NCI-H1417 treated with DMSO at 0.1 percent for 48 hours (cell line): ENCODE data around the gene OR6B3.

Experiments used
- DNase-seq: peaks from one replicate; lab custom pipeline; 2025; lab: John Stamatoyannopoulos, UW

The OR6B3 gene

GRCh38 chr2:240053173-240054155 lies at the start of gene OR6B3:
Gene OR6B3, minus strand, starts transcription at chr2:240053521.
- no peak for DNase-seq

GRCh38 chr2:240098349-240098748 lies 45.0 kb upstream of the OR6B3 start:
- no peak for DNase-seq

- DNase-seq, result no peak
Measured at GRCh38 chr2:240095556-240096523, 42.5 kb upstream of the OR6B3 start.

GRCh38 chr2:240089306-240089705 lies 36.0 kb upstream of the OR6B3 start:
- no peak for DNase-seq

- no peak for DNase-seq
Measured at GRCh38 chr2:240086563-240086962, 33.2 kb upstream of the OR6B3 start.

- DNase-seq, result no peak
Measured at GRCh38 chr2:240078631-240079030, 25.3 kb upstream of the OR6B3 start.

GRCh38 chr2:240077442-240077841 lies 24.1 kb upstream of the OR6B3 start:
- no peak for DNase-seq

- no peak for DNase-seq
Measured at GRCh38 chr2:240074545-240074944, 21.2 kb upstream of the OR6B3 start.

- no peak for DNase-seq
Measured at GRCh38 chr2:240070907-240071306, 17.6 kb upstream of the OR6B3 start.

- no peak for DNase-seq
Measured at GRCh38 chr2:240069829-240070228, 16.5 kb upstream of the OR6B3 start.

GRCh38 chr2:240068193-240068592 lies 14.9 kb upstream of the OR6B3 start:
- no peak for DNase-seq

GRCh38 chr2:240066489-240066888 lies 13.2 kb upstream of the OR6B3 start:
- no peak for DNase-seq

GRCh38 chr2:240064898-240065297 lies 11.6 kb upstream of the OR6B3 start:
- DNase-seq, result no peak

GRCh38 chr2:240060977-240061591 lies 7.8 kb upstream of the OR6B3 start:
- DNase-seq, result peak; percentile 6

- no peak for DNase-seq
Measured at GRCh38 chr2:240056678-240057077, 3.4 kb upstream of the OR6B3 start.

GRCh38 chr2:240055177-240055917 lies 2.0 kb upstream of the OR6B3 start:
- no peak for DNase-seq

- no peak for DNase-seq
Measured at GRCh38 chr2:240052524-240052923, 797 bp downstream of the OR6B3 start.

- no peak for DNase-seq
Measured at GRCh38 chr2:240051697-240052096, 1.6 kb downstream of the OR6B3 start.

- no peak for DNase-seq
Measured at GRCh38 chr2:240050278-240050677, 3.0 kb downstream of the OR6B3 start.

- DNase-seq, result no peak
Measured at GRCh38 chr2:240048237-240048636, 5.1 kb downstream of the OR6B3 start.

- no peak for DNase-seq
Measured at GRCh38 chr2:240045098-240045497, 8.2 kb downstream of the OR6B3 start.
